SK-N-SH (cell line): ENCODE measurements around the gene MOV10L1. TPM values are rescaled to one million over a fixed set of nuclear protein-coding genes. Genes with fewer than 3 reads are reported as not detected.

Experiments used
- CTCF ChIA-PET: fragments of 300-600, 350-600 bp; formaldehyde crosslinking; extraction: SDS; loops from one replicate; lab custom pipeline; 2021; lab: Yijun Ruan, JAX
- POLR2A ChIA-PET: fragments of 350-600 bp; sonication (Branson Sonifier 250); formaldehyde crosslinking; extraction: SDS; loops from one replicate; lab custom pipeline; 2020; ENCODE audit warnings: antibody characterized with exemption, inconsistent platforms; lab: Yijun Ruan, JAX
- DNase-seq: peaks from one replicate; pipeline ENCODE4 v3.0.0; 2012
- H2AFZ ChIP-seq: fragments of 200-600 bp; sonication (generic); 2 replicates; pipeline ENCODE4 v1.8.1; 2016; ENCODE audit warnings: antibody characterized with exemption, mild to moderate bottlenecking, low read depth
- H3F3A ChIP-seq: fragments of 200-600 bp; sonication (generic); replicated peaks from 2 replicates; pipeline ENCODE3; 2016; ENCODE audit warnings: antibody characterized with exemption, mild to moderate bottlenecking; ENCODE audit not compliant: insufficient read depth
- H3K27ac ChIP-seq, 2 experiments: fragments of 200-500 bp in 1 of 2; fragments of 200-600 bp in 1 of 2; sonication (Bioruptor generic) in 1 of 2; sonication (generic), shearing (Covaris generic) in 1 of 2; 2 replicates each; pipeline versions ENCODE4 v1.5.1 to v1.6.1; 2014 to 2016; ENCODE audit warnings: low read depth in 2 of 2, inconsistent platforms in 1 of 2, low read length in 1 of 2, mild to moderate bottlenecking in 1 of 2, mixed read lengths in 1 of 2
- H3K27me3 ChIP-seq: fragments of 200-600 bp; sonication (generic), shearing (Covaris generic); 2 replicates; pipeline ENCODE4 v1.6.1; 2016; ENCODE audit warnings: mixed run types; ENCODE audit not compliant: insufficient read depth
- H3K36me3 ChIP-seq, 2 experiments: fragments of 200-500 bp in 1 of 2; fragments of 200-600 bp in 1 of 2; sonication (Bioruptor generic) in 1 of 2; sonication (generic) in 1 of 2; replicated peaks in 1 of 2; 2 replicates each; pipeline versions ENCODE3 to v1.5.1; 2014 to 2016; ENCODE audit warnings: low read length in 1 of 2, mild to moderate bottlenecking in 1 of 2; ENCODE audit not compliant: insufficient read depth in 2 of 2, control insufficient read depth in 1 of 2
- H3K4me1 ChIP-seq, 2 experiments: fragments of 200-500 bp in 1 of 2; fragments of 200-600 bp in 1 of 2; sonication (Bioruptor generic) in 1 of 2; sonication (generic), shearing (Covaris generic) in 1 of 2; 2 replicates each; pipeline versions ENCODE4 v1.5.1 to v1.6.1; 2014 to 2016; ENCODE audit warnings: low read depth in 1 of 2, low read length in 1 of 2, mixed run types in 1 of 2; ENCODE audit not compliant: insufficient read depth in 2 of 2, control insufficient read depth in 1 of 2
- H3K4me2 ChIP-seq: fragments of 200-600 bp; sonication (generic), shearing (Covaris generic); 2 replicates; pipeline ENCODE4 v1.6.1; 2017; ENCODE audit warnings: mixed run types
- H3K4me3 ChIP-seq, 2 experiments: fragments of 200-500 bp in 1 of 2; fragments of 200-600 bp in 1 of 2; sonication (Bioruptor generic) in 1 of 2; sonication (generic), shearing (Covaris generic) in 1 of 2; 2 replicates each; pipeline versions ENCODE4 v1.5.1 to v1.8.1; 2014 to 2016; ENCODE audit warnings: low read depth in 2 of 2, inconsistent platforms in 1 of 2, low read length in 1 of 2, mild to moderate bottlenecking in 1 of 2, mixed read lengths in 1 of 2, moderate library complexity in 1 of 2
- H3K79me2 ChIP-seq: fragments of 200-600 bp; sonication (generic); 2 replicates; pipeline ENCODE4 v1.8.1; 2017; ENCODE audit warnings: mild to moderate bottlenecking; ENCODE audit not compliant: insufficient read depth
- H3K9ac ChIP-seq: fragments of 200-600 bp; sonication (generic); 2 replicates; pipeline ENCODE4 v1.6.1; 2017; ENCODE audit warnings: mixed run types
- H3K9me2 ChIP-seq: fragments of 200-600 bp; sonication (generic); 2 replicates; pipeline ENCODE4 v1.6.1; 2017; ENCODE audit warnings: mixed run types
- H3K9me3 ChIP-seq: fragments of 200-600 bp; sonication (generic); 2 replicates; pipeline ENCODE4 v1.6.1; 2017; ENCODE audit warnings: mixed run types, mild to moderate bottlenecking, moderate library complexity
- H4K20me1 ChIP-seq: fragments of 200-600 bp; sonication (generic); 2 replicates; pipeline ENCODE4 v1.6.1; 2017; ENCODE audit warnings: mild to moderate bottlenecking, mixed run types; ENCODE audit not compliant: insufficient read depth
- CHD2 ChIP-seq: fragments of 150-350 bp; IDR thresholded peaks from 2 replicates; pipeline ENCODE4 v1.6.1; 2018; ENCODE audit warnings: low read length; ENCODE audit not compliant: partially characterized antibody
- CTCF ChIP-seq: fragments of 200-600 bp; sonication (generic); IDR thresholded peaks from 2 replicates; pipeline ENCODE4 v1.6.1; 2017; ENCODE audit warnings: antibody characterized with exemption, mild to moderate bottlenecking, moderate library complexity
- EP300 ChIP-seq, 2 experiments: IDR thresholded peaks; 2 replicates each; pipeline versions ENCODE4 v1.4.0 to v1.6.1; 2012; ENCODE audit warnings: borderline replicate concordance in 1 of 2, low read depth in 1 of 2, low read length in 1 of 2
- EZH2phosphoT487 ChIP-seq: fragments of 200-600 bp; sonication (generic); IDR thresholded peaks from 2 replicates; pipeline ENCODE4 v1.6.1; 2017; ENCODE audit warnings: low read depth, mixed run types, mild to moderate bottlenecking, antibody characterized with exemption, moderate library complexity, borderline replicate concordance
- IRF3 ChIP-seq: fragments of 150-350 bp; IDR thresholded peaks from 2 replicates; pipeline ENCODE4 v1.6.1; 2016; ENCODE audit warnings: mild to moderate bottlenecking, low read depth, low read length
- MEF2A ChIP-seq: IDR thresholded peaks from 2 replicates; pipeline ENCODE4 v1.4.0; 2012; ENCODE audit warnings: low read depth, borderline replicate concordance
- MXI1 ChIP-seq: IDR thresholded peaks from 2 replicates; pipeline ENCODE4 v1.6.1; 2012; ENCODE audit warnings: mild to moderate bottlenecking, low read depth, low read length, improper control_type of control experiment
- NFIC ChIP-seq: IDR thresholded peaks from 2 replicates; pipeline ENCODE4 v1.4.0; 2012; ENCODE audit warnings: borderline replicate concordance
- PBX3 ChIP-seq: IDR thresholded peaks from 2 replicates; pipeline ENCODE4; 2012
- RAD21 ChIP-seq: IDR thresholded peaks from 2 replicates; pipeline ENCODE4 v1.6.1; 2012; ENCODE audit warnings: mild to moderate bottlenecking, low read length
- RCOR1 ChIP-seq: fragments of 150-350 bp; IDR thresholded peaks from 2 replicates; pipeline ENCODE4 v1.6.1; 2017; ENCODE audit warnings: antibody characterized with exemption, low read length
- RXRA ChIP-seq: IDR thresholded peaks from 2 replicates; pipeline ENCODE4 v1.4.0; 2012; ENCODE audit warnings: low read depth, mild to moderate bottlenecking, borderline replicate concordance
- SIN3A ChIP-seq: IDR thresholded peaks from 2 replicates; pipeline ENCODE4 v1.6.1; 2012; ENCODE audit warnings: low read depth, mild to moderate bottlenecking, low read length, moderate library complexity, borderline replicate concordance
- SMC3 ChIP-seq: IDR thresholded peaks from 2 replicates; pipeline ENCODE4 v1.6.1; 2012; ENCODE audit warnings: low read depth, low read length, improper control_type of control experiment
- TAF1 ChIP-seq: IDR thresholded peaks from 2 replicates; pipeline ENCODE4 v1.6.1; 2012; ENCODE audit warnings: low read depth, mild to moderate bottlenecking, low read length, moderate library complexity, borderline replicate concordance
- TEAD4 ChIP-seq: IDR thresholded peaks from 2 replicates; pipeline ENCODE4 v1.4.0; 2012; ENCODE audit warnings: mild to moderate bottlenecking, borderline replicate concordance; ENCODE audit not compliant: insufficient read depth
- WGBS: methylation state at CpG from one replicate; pipeline ENCODE4 v1.1.6; 2017; ENCODE audit warnings: low lambda C conversion rate; 5-methylcytosine and 5-hydroxymethylcytosine counted together
- polyA plus RNA-seq, 3 experiments: library from polyadenylated mRNA; depleted of rRNA; stranded (reverse); fragments of >200 nt; gene quantifications; 2 replicates each; pipeline ENCODE4 v1.2.3, GENCODE V29; 2012

The MOV10L1 gene
- polyA plus RNA-seq, 1 of the 3 experiments (the other 2 are of a cell fraction) = 2.1 TPM

GRCh38 chr22:50192436-50193204, 102.8 kb downstream of the MOV10L1 start:
- no peak for DNase-seq
- TF ChIP-seq EP300 (IDR thresholded peaks at IDR 0.05; ENCODE audit: borderline replicate concordance in 1 of 2, low read depth in 1 of 2, low read length in 1 of 2) (no peak), SMC3 (no peak), CTCF (no peak), SIN3A (no peak), RAD21 (no peak), RXRA (no peak), CHD2 (no peak), RCOR1 (no peak), NFIC (no peak), MXI1 (no peak), MEF2A (no peak)
- H3K36me3 ChIP-seq = peaks cover 0 to 38% of the 10 kb centered on the region in 2 experiments
- H3F3A ChIP-seq = no peaks in the 10 kb centered on the region
- H3K4me3 ChIP-seq = no peak overlapping the region
- peaks cover 4 to 33% of the 10 kb centered on the region in 2 experiments; a peak in 1 of 4 replicates for H3K4me1 ChIP-seq
- CTCF ChIA-PET = interaction anchor here (2.9 to 3.8 kb wide), 2 partner anchors 14 to 44 kb away, joined by 13 to 16 read pairs; no protein-coding TSS in a partner anchor
- no peak overlapping the region for H2AFZ ChIP-seq
- POLR2A ChIA-PET = interaction anchor here (0.6 kb wide), 1 partner anchor 137 kb away, joined by 7 read pairs; no protein-coding TSS in a partner anchor
- H3K4me2 ChIP-seq = no peak overlapping the region
- 0 out of 2 replicates have a peak, but pooled peaks cover 23% of the 10 kb centered on the region for H4K20me1 ChIP-seq
- H3K9me3 ChIP-seq = no peaks in the 10 kb centered on the region
- H3K27ac ChIP-seq = no peak overlapping the region; a peak in 1 of 4 replicates
- H3K9me2 ChIP-seq = no peaks in the 10 kb centered on the region
- H3K27me3 ChIP-seq = no peaks in the 10 kb centered on the region
- no peak overlapping the region for H3K9ac ChIP-seq
- WGBS = 80% methylated on average over 8 of the region's 25 CpGs
- H3K79me2 ChIP-seq = peaks cover 52% of the 10 kb centered on the region

GRCh38 chr22:50193621-50194020, 103.8 kb downstream of the MOV10L1 start:
- Histone ChIP-seq H4K20me1 (0 out of 2 replicates have a peak, but pooled peaks cover 21% of the 10 kb centered on the region), H3K4me2 (no peak overlapping the region), H3K27ac (no peak overlapping the region), H3K27me3 (no peaks in the 10 kb centered on the region), H3K4me1 (peaks cover 4 to 29% of the 10 kb centered on the region in 2 experiments; a peak in 1 of 4 replicates), H3F3A (no peaks in the 10 kb centered on the region), H3K4me3 (no peak overlapping the region), H3K9me3 (no peaks in the 10 kb centered on the region), H3K36me3 (peaks cover 0 to 38% of the 10 kb centered on the region in 2 experiments), H2AFZ (no peak overlapping the region), H3K9me2 (no peaks in the 10 kb centered on the region), H3K9ac (no peak overlapping the region), H3K79me2 (peaks cover 42% of the 10 kb centered on the region)
- DNase-seq = no peak
- no CpG with 5 or more reads among the region's 8 CpGs for WGBS
- TF ChIP-seq MXI1 (no peak), PBX3 (no peak), CHD2 (no peak), RAD21 (no peak), RXRA (no peak), NFIC (no peak), EZH2phosphoT487 (no peak), SIN3A (no peak), IRF3 (no peak), TEAD4 (no peak), TAF1 (no peak)
- CTCF ChIA-PET = no interaction called here
- POLR2A ChIA-PET = no interaction called here
